Fibroblast of pulmonary artery (primary cell): ENCODE results near the gene ABCG1.

Experiments used
- DNase-seq: peaks from one replicate; pipeline ENCODE4 v3.0.0-alpha.2; 2010; ENCODE audit warnings: low read depth
- H3K4me3 ChIP-seq: replicated peaks from 2 replicates; pipeline ENCODE4 v1.5.1; 2011; ENCODE audit warnings: low read depth, mild to moderate bottlenecking, control low read depth, low read length, moderate library complexity
- CTCF ChIP-seq: IDR thresholded peaks from 2 replicates; pipeline ENCODE4 v1.5.1; 2011; ENCODE audit warnings: mild to moderate bottlenecking, control low read depth, low read length, inconsistent platforms; ENCODE audit errors: missing control alignments

Gene ABCG1

GRCh38 chr21:42336054-42336453 is 117.1 kb downstream of the ABCG1 start:
- DNase-seq, result peak; percentile 22
- H3K4me3 ChIP-seq, result no peak overlapping the region
- TF ChIP-seq CTCF, result no peak

- DNase-seq, result no peak
- no peak for TF ChIP-seq CTCF
Observed at GRCh38 chr21:42337276-42337675, 118.3 kb downstream of the ABCG1 start.

GRCh38 chr21:42337830-42338728 is 119.1 kb downstream of the ABCG1 start:
- H3K4me3 ChIP-seq, result no peak overlapping the region
- peak; percentile 61 for DNase-seq
- peak; percentile 73 for TF ChIP-seq CTCF

More at GRCh38 chr21:42337276-42337675, 118.3 kb downstream of the ABCG1 start:
- H3K4me3 ChIP-seq, result no peak overlapping the region

- no peak for DNase-seq
- no peak overlapping the region for H3K4me3 ChIP-seq
- TF ChIP-seq CTCF, result no peak
Observed at GRCh38 chr21:42338729-42339715, 120.1 kb downstream of the ABCG1 start.

GRCh38 chr21:42340187-42341050 is 121.5 kb downstream of the ABCG1 start:
- DNase-seq, result no peak
- no peak for TF ChIP-seq CTCF

More at GRCh38 chr21:42340187-42341050, 121.5 kb downstream of the ABCG1 start:
- H3K4me3 ChIP-seq, result no peak overlapping the region
